GM23338 (cell line): ENCODE results near the gene GLB1L. TPM values are rescaled to one million over a fixed set of nuclear protein-coding genes. Genes with fewer than 3 reads are reported as not detected.
A peak's percentile ranks its signal among the peaks of the same experiment; 100 is the strongest.

Source experiments
- ATAC-seq: fragments of 200-7000 bp; cut with Tn5 transposase; 3 replicates; pipeline ENCODE4 v1.9.1; 2020
- DNase-seq: peaks from one replicate; pipeline ENCODE4 v3.0.0-alpha.2; 2015; ENCODE audit warnings: low spot score
- H2AFZ ChIP-seq: fragments of 200-600 bp; sonication (generic); 2 replicates; pipeline ENCODE4 v1.8.0; 2016; ENCODE audit warnings: antibody characterized with exemption, mild to moderate bottlenecking, moderate library complexity
- H3F3A ChIP-seq: fragments of 200-600 bp; sonication (generic); replicated peaks from 2 replicates; pipeline ENCODE4 v1.8.0; 2017; ENCODE audit warnings: antibody characterized with exemption, mixed run types, low read depth
- H3K27ac ChIP-seq: fragments of 200-600 bp; sonication (generic); 2 replicates; pipeline ENCODE4 v1.6.1; 2016; ENCODE audit warnings: low read depth
- H3K27me3 ChIP-seq: fragments of 200-600 bp; sonication (generic); 2 replicates; pipeline ENCODE4 v1.8.0; 2016; ENCODE audit warnings: mild to moderate bottlenecking, mixed run types, moderate library complexity; ENCODE audit not compliant: insufficient read depth
- H3K36me3 ChIP-seq: fragments of 200-600 bp; sonication (generic); 2 replicates; pipeline ENCODE4 v1.8.0; 2016; ENCODE audit warnings: mild to moderate bottlenecking; ENCODE audit not compliant: insufficient read depth
- H3K4me1 ChIP-seq: fragments of 200-600 bp; sonication (generic); 2 replicates; pipeline ENCODE4 v1.8.0; 2016; ENCODE audit warnings: mild to moderate bottlenecking, moderate library complexity; ENCODE audit not compliant: insufficient read depth
- H3K4me2 ChIP-seq: fragments of 200-600 bp; sonication (generic); 2 replicates; pipeline ENCODE4 v1.7.1; 2017; ENCODE audit warnings: mixed run types
- H3K4me3 ChIP-seq: fragments of 200-600 bp; sonication (generic); 2 replicates; pipeline ENCODE4 v1.6.1; 2016; ENCODE audit warnings: mixed run types
- H3K79me2 ChIP-seq: fragments of 200-600 bp; sonication (generic); replicated peaks from 2 replicates; pipeline ENCODE4 v1.8.0; 2017; ENCODE audit warnings: mild to moderate bottlenecking; ENCODE audit not compliant: insufficient read depth
- H3K9me2 ChIP-seq: fragments of 200-600 bp; sonication (generic); 2 replicates; pipeline ENCODE4 v1.8.0; 2017; ENCODE audit not compliant: insufficient read depth
- H4K20me1 ChIP-seq: fragments of 200-600 bp; sonication (generic); replicated peaks from 2 replicates; pipeline ENCODE4 v1.8.0; 2017; ENCODE audit warnings: mild to moderate bottlenecking; ENCODE audit not compliant: insufficient read depth
- H3K27ac Mint-ChIP-seq: 2 replicates; pipeline ENCODE4 v1.8.0; 2020; ENCODE audit warnings: inconsistent platforms, mild to moderate bottlenecking, moderate library complexity, mixed read lengths
- H3K27me3 Mint-ChIP-seq: 3 replicates; pipeline ENCODE4 v1.8.0; 2022; ENCODE audit warnings: low read depth, mild to moderate bottlenecking, moderate library complexity, mixed read lengths, inconsistent platforms; ENCODE audit not compliant: insufficient read depth, poor library complexity
- H3K36me3 Mint-ChIP-seq: 3 replicates; pipeline ENCODE4 v1.8.0; 2021; ENCODE audit warnings: low read depth, mild to moderate bottlenecking, inconsistent platforms, moderate library complexity, mixed read lengths
- H3K4me1 Mint-ChIP-seq: 3 replicates; pipeline ENCODE4 v1.8.0; 2020; ENCODE audit warnings: mild to moderate bottlenecking, inconsistent platforms, mixed read lengths
- H3K4me3 Mint-ChIP-seq: 3 replicates; pipeline ENCODE4 v1.8.0; 2021; ENCODE audit warnings: moderate library complexity, mild to moderate bottlenecking, inconsistent platforms, mixed read lengths
- H3K9me3 Mint-ChIP-seq: 3 replicates; pipeline ENCODE4 v1.8.0; 2020; ENCODE audit warnings: moderate library complexity, mild to moderate bottlenecking, inconsistent platforms, mixed read lengths
- CREB1 ChIP-seq: fragments of 250-450 bp; sonication (Bioruptor Pico); IDR thresholded peaks from 2 replicates; pipeline ENCODE4 v1.5.0; 2020; ENCODE audit warnings: low read depth, mild to moderate bottlenecking, moderate library complexity
- CTCF ChIP-seq, 2 experiments: fragments of 200-600 bp in 1 of 2; sonication (generic) in 1 of 2; conservative IDR thresholded peaks; 2 replicates each; pipeline versions ENCODE4 v1.5.1 to v1.6.1; 2016 to 2017; ENCODE audit warnings: antibody characterized with exemption in 2 of 2, low read depth in 2 of 2, mild to moderate bottlenecking in 2 of 2, moderate library complexity in 1 of 2
- ETS1 ChIP-seq: IDR thresholded peaks from 2 replicates; pipeline ENCODE4 v1.6.1; 2016; ENCODE audit warnings: antibody characterized with exemption
- EZH2 ChIP-seq: fragments of 200-600 bp; sonication (generic); IDR thresholded peaks from one replicate; pipeline ENCODE4 v1.8.0; 2017; ENCODE audit warnings: antibody characterized with exemption, mild to moderate bottlenecking, low read depth; ENCODE audit not compliant: unreplicated experiment
- JUNB ChIP-seq: IDR thresholded peaks from one replicate; pipeline ENCODE4 v1.6.1; 2016; ENCODE audit warnings: antibody characterized with exemption; ENCODE audit not compliant: unreplicated experiment
- POLR2AphosphoS5 ChIP-seq: IDR thresholded peaks from 2 replicates; pipeline ENCODE4 v1.6.1; 2016; ENCODE audit warnings: antibody characterized with exemption, low read depth
- ZNF462 ChIP-seq: fragments of 250-450 bp; sonication (Bioruptor Pico); IDR thresholded peaks from 2 replicates; pipeline ENCODE4 v1.5.0; 2020; ENCODE audit warnings: mild to moderate bottlenecking, moderate library complexity
- polyA plus RNA-seq: library from polyadenylated mRNA; unstranded; fragments of >200 nt; fragmentation: Nextera tagmentation; extraction: Ambion mirVana; gene quantifications from 2 replicates; pipeline ENCODE4 v1.2.1, GENCODE V29; 2016
- total RNA-seq: library from RNA; depleted of rRNA; stranded (reverse); fragments of >200 nt; shearing (Covaris generic); gene quantifications from 2 replicates; pipeline ENCODE4 v1.2.3, GENCODE V29; 2014

The GLB1L gene
- total and polyA plus RNA-seq, 2 experiments from 2014 or later, result 1.7 to 5.4 TPM

- peaks cover 5% of the 10 kb centered on the region; the same call in 1 of the 2 replicates for H3F3A ChIP-seq
- no peaks in the 10 kb centered on the region for H4K20me1 ChIP-seq
- no peaks in the 10 kb centered on the region for H3K79me2 ChIP-seq
- peaks cover 19% of the 10 kb centered on the region for H3K27me3 ChIP-seq
- peak overlapping the region; percentile 80 for H3K4me3 Mint-ChIP-seq
- H3K27ac ChIP-seq, result no peak overlapping the region
- H3K4me3 ChIP-seq, result peak overlapping the region; percentile 90
- H3K27me3 Mint-ChIP-seq, result peaks cover 32% of the 10 kb centered on the region
- 0 out of 2 replicates have a peak overlapping the region, but pooled peaks have one; percentile 5 for H3K27ac Mint-ChIP-seq
- no peaks in the 10 kb centered on the region for H3K36me3 ChIP-seq
- TF ChIP-seq ZNF462, result peak; percentile 87
- peak; percentile 71 to 98 for TF ChIP-seq CTCF (conservative IDR thresholded peaks at IDR 0.05; ENCODE audit: low read depth in 2 of 2)
- TF ChIP-seq CREB1, result peak; percentile 71
- 0 out of 2 replicates have a peak, but pooled peaks have one; percentile 43 for TF ChIP-seq ETS1
- TF ChIP-seq EZH2, result no peak
- TF ChIP-seq POLR2AphosphoS5, result peak; percentile 58
- TF ChIP-seq JUNB, result no peak
- peak overlapping the region; percentile 90 for H2AFZ ChIP-seq
- peak; percentile 84 for ATAC-seq
- H3K36me3 Mint-ChIP-seq, result no peaks in the 10 kb centered on the region; the same call in 2 of the 3 replicates
- H3K9me3 Mint-ChIP-seq, result no peaks in the 10 kb centered on the region; the same call in 1 of the 3 replicates
- DNase-seq, result peak; percentile 92
- H3K4me2 ChIP-seq, result peak overlapping the region; percentile 92
- H3K9me2 ChIP-seq, result no peaks in the 10 kb centered on the region
- H3K4me1 ChIP-seq, result peaks cover 9% of the 10 kb centered on the region
- peaks cover 3% of the 10 kb centered on the region; the same call in 1 of the 3 replicates for H3K4me1 Mint-ChIP-seq
These were observed 49.4 kb upstream of the GLB1L start for GRCh38 chr2:219294356-219295351.
